ENCODE data around the gene EMP2.

EMP2 gene

GRCh38 chr16:10594312-10594950 lies 14.0 kb upstream of the EMP2 start:
- Histone ChIP-seq H3K9ac (ENCODE audit: low read depth, low read length, poor library complexity, severe bottlenecking) (no peak overlapping the region), H3K4me1 (ENCODE audit: insufficient read depth, low read length, poor library complexity, severe bottlenecking) (no peaks in the 10 kb centered on the region), H3F3A (ENCODE audit: low read depth) (no peaks in the 10 kb centered on the region), H3K9me2 (replicated peaks; ENCODE audit: low read depth, low read length) (no peaks in the 10 kb centered on the region), H3K79me2 (ENCODE audit: insufficient read depth, low read length) (no peaks in the 10 kb centered on the region), H3K4me3 (ENCODE audit: low read length, poor library complexity, severe bottlenecking) (no peak overlapping the region), H3K9me3 (ENCODE audit: insufficient read depth, low read depth, low read length) (no peaks in the 10 kb centered on the region), H4K20me1 (ENCODE audit: insufficient read depth, low read length, poor library complexity, severe bottlenecking) (no peaks in the 10 kb centered on the region), H3K36me3 (ENCODE audit: insufficient read depth, low read length) (no peaks in the 10 kb centered on the region), H3K4me2 (ENCODE audit: low read depth, low read length, poor library complexity, severe bottlenecking) (no peak overlapping the region), H2AFZ (ENCODE audit: low read length) (no peak overlapping the region), H3K27me3 (ENCODE audit: insufficient read depth, low read length, poor library complexity, severe bottlenecking) (no peaks in the 10 kb centered on the region)
- TF ChIP-seq EZH2phosphoT487 (IDR thresholded peaks at IDR 0.05; ENCODE audit: borderline replicate concordance): no peak
- TF ChIP-seq CTCF (conservative IDR thresholded peaks at IDR 0.05; ENCODE audit: low read length): no peak

GRCh38 chr16:10592611-10593010 lies 12.2 kb upstream of the EMP2 start:
- no peak overlapping the region for H3K4me3 ChIP-seq (ENCODE audit: low read length, poor library complexity, severe bottlenecking)
- no peak overlapping the region for H2AFZ ChIP-seq (ENCODE audit: low read length)
- no peaks in the 10 kb centered on the region for H4K20me1 ChIP-seq (ENCODE audit: insufficient read depth, low read length, poor library complexity, severe bottlenecking)
- H3K27me3 ChIP-seq (ENCODE audit: insufficient read depth, low read length, poor library complexity, severe bottlenecking): no peaks in the 10 kb centered on the region
- no peak for TF ChIP-seq CTCF (conservative IDR thresholded peaks at IDR 0.05; ENCODE audit: low read length)
- no peak for TF ChIP-seq EZH2phosphoT487 (IDR thresholded peaks at IDR 0.05; ENCODE audit: borderline replicate concordance)
- H3K9me3 ChIP-seq (ENCODE audit: insufficient read depth, low read depth, low read length): no peaks in the 10 kb centered on the region
- H3K4me1 ChIP-seq (ENCODE audit: insufficient read depth, low read length, poor library complexity, severe bottlenecking): no peaks in the 10 kb centered on the region
- H3K4me2 ChIP-seq (ENCODE audit: low read depth, low read length, poor library complexity, severe bottlenecking): no peak overlapping the region
- H3K79me2 ChIP-seq (ENCODE audit: insufficient read depth, low read length): no peaks in the 10 kb centered on the region
- no peak overlapping the region for H3K9ac ChIP-seq (ENCODE audit: low read depth, low read length, poor library complexity, severe bottlenecking)
- no peaks in the 10 kb centered on the region for H3K9me2 ChIP-seq (replicated peaks; ENCODE audit: low read depth, low read length)
- no peaks in the 10 kb centered on the region for H3F3A ChIP-seq (ENCODE audit: low read depth)
- H3K36me3 ChIP-seq (ENCODE audit: insufficient read depth, low read length): no peaks in the 10 kb centered on the region

- H3K9me2 ChIP-seq (replicated peaks; ENCODE audit: low read depth, low read length): no peaks in the 10 kb centered on the region
- no peaks in the 10 kb centered on the region for H3K9me3 ChIP-seq (ENCODE audit: insufficient read depth, low read depth, low read length)
- no peaks in the 10 kb centered on the region for H3K27me3 ChIP-seq (ENCODE audit: insufficient read depth, low read length, poor library complexity, severe bottlenecking)
- H2AFZ ChIP-seq (ENCODE audit: low read length): no peak overlapping the region
- TF ChIP-seq EZH2phosphoT487 (IDR thresholded peaks at IDR 0.05; ENCODE audit: borderline replicate concordance): no peak
- no peak for TF ChIP-seq CTCF (conservative IDR thresholded peaks at IDR 0.05; ENCODE audit: low read length)
- H3K4me3 ChIP-seq (ENCODE audit: low read length, poor library complexity, severe bottlenecking): no peak overlapping the region
- H3K9ac ChIP-seq (ENCODE audit: low read depth, low read length, poor library complexity, severe bottlenecking): no peak overlapping the region
- no peaks in the 10 kb centered on the region for H3K4me1 ChIP-seq (ENCODE audit: insufficient read depth, low read length, poor library complexity, severe bottlenecking)
- H4K20me1 ChIP-seq (ENCODE audit: insufficient read depth, low read length, poor library complexity, severe bottlenecking): no peaks in the 10 kb centered on the region
- no peaks in the 10 kb centered on the region for H3K36me3 ChIP-seq (ENCODE audit: insufficient read depth, low read length)
- H3K4me2 ChIP-seq (ENCODE audit: low read depth, low read length, poor library complexity, severe bottlenecking): no peak overlapping the region
- H3K79me2 ChIP-seq (ENCODE audit: insufficient read depth, low read length): no peaks in the 10 kb centered on the region
- H3F3A ChIP-seq (ENCODE audit: low read depth): no peaks in the 10 kb centered on the region
These were observed 9.9 kb upstream of the EMP2 start for GRCh38 chr16:10590342-10590741.

Data from Loucy (cell line).